ENCODE data around the gene CDH10. TPM values are rescaled to one million over a fixed set of nuclear protein-coding genes. Genes with fewer than 3 reads are reported as not detected.

Gene CDH10
- total and polyA plus RNA-seq, 9 of the 15 experiments (the other 6 are each of a cell fraction or from before 2014, with no cell fraction given) = not detected

DNA sequence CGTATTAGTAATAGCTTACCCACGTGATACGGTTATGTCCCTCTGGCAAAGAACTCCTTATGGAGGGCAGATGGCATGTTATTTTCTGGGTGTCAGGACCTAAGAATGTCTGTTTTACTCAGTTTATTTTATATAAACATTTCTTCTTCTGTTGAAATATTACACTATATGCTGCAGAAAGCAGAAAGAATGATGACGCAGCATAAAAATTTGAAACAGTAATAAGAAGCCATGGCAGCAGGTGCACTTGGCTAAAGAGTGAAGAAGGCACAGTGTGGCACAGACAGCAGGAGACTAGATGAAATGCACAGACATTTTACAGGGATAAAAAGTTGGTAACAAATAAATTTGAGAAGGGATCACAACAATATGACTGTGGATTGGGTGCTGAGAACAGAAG lies 46.3 kb upstream of the CDH10 start:
- in situ Hi-C loops (cut with MboI) (no loop called here), intact Hi-C loops (cut with micrococcal nuclease) (no loop called here)
- no TSS peak for BruUV-seq (replicated peaks)
- FAIRE-seq (no peak), ATAC-seq (no peak), DNase-seq (ENCODE audit: extremely low read depth in 1 of 4, low spot score in 3 of 4) (no peak)
- TF ChIP-seq ZNF316 (IDR thresholded peaks at IDR 0.05) (peak; percentile 69), RBM34 (IDR thresholded peaks at IDR 0.05; ENCODE audit: borderline replicate concordance, insufficient read depth, low read length) (no peak), MAFG (tag; conservative IDR thresholded peaks at IDR 0.05) (peak; percentile 70), HCFC1 (IDR thresholded peaks at IDR 0.05; ENCODE audit: low read depth, low read length) (no peak), C11orf30 (IDR thresholded peaks at IDR 0.05; ENCODE audit: low read depth) (peak; percentile 41; the same call in 1 of the 2 replicates), MXI1 (IDR thresholded peaks at IDR 0.05; ENCODE audit: low read depth, low read length) (no peak), MAFF (IDR thresholded peaks at IDR 0.05; ENCODE audit: low read length) (peak; percentile 75), ZEB2 (IDR thresholded peaks at IDR 0.05) (no peak), MAFK (IDR thresholded peaks at IDR 0.05; ENCODE audit: low read length) (peak; percentile 81)
- ChIA-PET POLR2A (no interaction called here), CTCF (ENCODE audit: low intra/inter-chr PET ratio) (no interaction called here)
- no peaks in the 10 kb centered on the region for H3K36me3 ChIP-seq (ENCODE audit: control insufficient read depth, insufficient read depth, low read length)
- H3K27me3 ChIP-seq (ENCODE audit: control insufficient read depth in 2 of 2, insufficient read depth in 2 of 2, low read length in 2 of 2) = no peaks in the 10 kb centered on the region
- H3K9ac ChIP-seq (ENCODE audit: insufficient read depth in 1 of 2, low read depth in 2 of 2, low read length in 2 of 2) = no peak overlapping the region
- no peaks in the 10 kb centered on the region for H4K20me1 ChIP-seq (replicated peaks; ENCODE audit: control insufficient read depth, insufficient read depth, low read length)
- no peaks in the 10 kb centered on the region for H3K79me2 ChIP-seq (ENCODE audit: control insufficient read depth, insufficient read depth, low read length)
- no peaks in the 10 kb centered on the region for H3K4me1 ChIP-seq (replicated peaks in 1 of 2; ENCODE audit: control insufficient read depth in 2 of 2, insufficient read depth in 2 of 2, low read length in 2 of 2)
- no peak overlapping the region for H3K4me2 ChIP-seq (ENCODE audit: insufficient read depth, low read length)
- no peak overlapping the region for H3K4me3 ChIP-seq
- no peak overlapping the region for H2AFZ ChIP-seq (ENCODE audit: low read depth, low read length)
- H3K9me3 ChIP-seq (replicated peaks; ENCODE audit: control insufficient read depth, insufficient read depth, low read depth, low read length) = peaks cover 7% of the 10 kb centered on the region; the same call in 1 of the 2 replicates
- H3K27ac ChIP-seq (ENCODE audit: extremely low read depth, low read depth, low read length) = no peak overlapping the region
- no peaks in the 10 kb centered on the region for H3K9me1 ChIP-seq (ENCODE audit: control insufficient read depth, insufficient read depth, low read length)
- 1% methylated on average over 4 of the region's 4 CpGs for WGBS (ENCODE audit: insufficient coverage, low coverage, missing lambda C conversion rate)

DNA sequence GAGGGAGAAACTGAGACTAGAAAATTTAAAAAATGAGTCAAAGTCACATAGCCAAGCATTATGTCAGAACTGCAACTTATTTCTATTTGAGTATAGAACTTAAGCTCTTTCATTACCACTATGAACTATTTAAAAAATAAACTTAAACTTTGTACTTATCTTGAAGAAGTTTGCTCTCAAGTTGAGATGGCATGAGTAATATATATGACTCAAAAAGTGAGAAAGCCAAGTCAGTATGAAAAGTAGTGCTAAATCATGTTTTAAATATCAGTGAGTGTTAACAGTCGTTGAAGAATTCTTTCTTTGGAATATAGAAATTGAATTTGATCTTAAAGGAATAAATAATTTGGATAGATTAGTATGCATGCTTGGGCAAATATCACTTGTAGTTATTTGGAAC lies 36.3 kb upstream of the CDH10 start:
- H3K27ac ChIP-seq (ENCODE audit: extremely low read depth, low read depth, low read length) = no peak overlapping the region
- no peaks in the 10 kb centered on the region for H4K20me1 ChIP-seq (replicated peaks; ENCODE audit: control insufficient read depth, insufficient read depth, low read length)
- no peaks in the 10 kb centered on the region for H3K27me3 ChIP-seq (ENCODE audit: control insufficient read depth in 2 of 2, insufficient read depth in 2 of 2, low read length in 2 of 2)
- intact Hi-C loops (cut with micrococcal nuclease) = no loop called here
- H3K9me1 ChIP-seq (ENCODE audit: control insufficient read depth, insufficient read depth, low read length) = no peaks in the 10 kb centered on the region
- in situ Hi-C loops (cut with MboI) = no loop called here
- no TSS peak for BruUV-seq (replicated peaks)
- no peak overlapping the region for H3K4me3 ChIP-seq
- CTCF ChIA-PET (ENCODE audit: low intra/inter-chr PET ratio) = no interaction called here
- 0% methylated on average over 1 of the region's 1 CpG for WGBS (ENCODE audit: insufficient coverage, low coverage, missing lambda C conversion rate)
- H3K4me2 ChIP-seq (ENCODE audit: insufficient read depth, low read length) = no peak overlapping the region
- H3K36me3 ChIP-seq (ENCODE audit: control insufficient read depth, insufficient read depth, low read length) = no peaks in the 10 kb centered on the region
- FAIRE-seq (no peak), ATAC-seq (no peak), DNase-seq (ENCODE audit: extremely low read depth in 1 of 4, low spot score in 3 of 4) (no peak)
- no peak overlapping the region for H2AFZ ChIP-seq (ENCODE audit: low read depth, low read length)
- no peaks in the 10 kb centered on the region for H3K4me1 ChIP-seq (replicated peaks in 1 of 2; ENCODE audit: control insufficient read depth in 2 of 2, insufficient read depth in 2 of 2, low read length in 2 of 2)
- no peak overlapping the region for H3K9ac ChIP-seq (ENCODE audit: insufficient read depth in 1 of 2, low read depth in 2 of 2, low read length in 2 of 2)
- TF ChIP-seq NUFIP1 (IDR thresholded peaks at IDR 0.05; ENCODE audit: partially characterized antibody) (no peak), ZNF197 (CRISPR knock-in tag; IDR thresholded peaks at IDR 0.05; ENCODE audit: low read depth) (no peak), EWSR1 (IDR thresholded peaks at IDR 0.05; ENCODE audit: borderline replicate concordance, low read depth, partially characterized antibody) (no peak), HNRNPL (IDR thresholded peaks at IDR 0.05; ENCODE audit: low read depth, low read length) (no peak), FOXJ2 (tag; IDR thresholded peaks at IDR 0.05) (no peak), THRAP3 (IDR thresholded peaks at IDR 0.05; ENCODE audit: borderline replicate concordance) (no peak), ZNF740 (CRISPR knock-in tag; IDR thresholded peaks at IDR 0.05) (no peak), ZNF740 (tag; IDR thresholded peaks at IDR 0.05) (no peak), ZNF217 (CRISPR knock-in tag; IDR thresholded peaks at IDR 0.05) (no peak), ARHGAP35 (IDR thresholded peaks at IDR 0.05; ENCODE audit: partially characterized antibody) (no peak)
- H3K9me3 ChIP-seq (replicated peaks; ENCODE audit: control insufficient read depth, insufficient read depth, low read depth, low read length) = no peaks in the 10 kb centered on the region; the same call in 1 of the 2 replicates
- no peaks in the 10 kb centered on the region for H3K79me2 ChIP-seq (ENCODE audit: control insufficient read depth, insufficient read depth, low read length)
- POLR2A ChIA-PET = no interaction called here

Data from K562 (cell line).